HG03469 (cell line): Measurements from ENCODE around the gene PGAP2.
A peak's percentile ranks its signal among the peaks of the same experiment; 100 is the strongest.

Source experiments
- ATAC-seq: cut with Tn5 transposase; IDR thresholded peaks from one replicate; pipeline ENCODE4 v1.9.1; 2021; ENCODE audit warnings: mild to moderate bottlenecking, moderate library complexity, moderate number of reproducible peaks; ENCODE audit not compliant: unreplicated experiment

The PGAP2 gene

GRCh38 chr11:3831378-3832239 is 23.2 kb downstream of the PGAP2 start:
- ATAC-seq = no peak

GRCh38 chr11:3832816-3833215 is 24.5 kb downstream of the PGAP2 start:
- no peak for ATAC-seq

- ATAC-seq = no peak
These were observed 25.1 kb downstream of the PGAP2 start for GRCh38 chr11:3833449-3833848.

GRCh38 chr11:3834349-3834663 is 25.9 kb downstream of the PGAP2 start:
- ATAC-seq = no peak

- ATAC-seq = no peak
These were observed 26.5 kb downstream of the PGAP2 start for GRCh38 chr11:3834664-3835461.

GRCh38 chr11:3835751-3836150 is 27.4 kb downstream of the PGAP2 start:
- ATAC-seq = no peak

- ATAC-seq = no peak
These were observed 28.5 kb downstream of the PGAP2 start for GRCh38 chr11:3836903-3837302.

GRCh38 chr11:3837793-3838192 is 29.4 kb downstream of the PGAP2 start:
- no peak for ATAC-seq

GRCh38 chr11:3838504-3838903 is 30.1 kb downstream of the PGAP2 start:
- ATAC-seq = no peak

GRCh38 chr11:3840004-3840869 is 31.9 kb downstream of the PGAP2 start:
- no peak for ATAC-seq

- ATAC-seq = peak; percentile 10
These were observed 32.6 kb downstream of the PGAP2 start, which contains the start of gene RHOG for GRCh38 chr11:3840870-3841425. Gene RHOG (minus strand): TSS chr11:3840959. CDS start chr11:3828138, 12,821 bp downstream.

GRCh38 chr11:3841426-3842350 is 33.3 kb downstream of the PGAP2 start:
- peak; percentile 37 for ATAC-seq

GRCh38 chr11:3843326-3843725 is 35.0 kb downstream of the PGAP2 start:
- ATAC-seq = no peak

GRCh38 chr11:3845246-3845645 is 36.9 kb downstream of the PGAP2 start:
- no peak for ATAC-seq

- no peak for ATAC-seq
These were observed 37.3 kb downstream of the PGAP2 start for GRCh38 chr11:3845670-3846069.

GRCh38 chr11:3849297-3849874 is 41.0 kb downstream of the PGAP2 start:
- no peak for ATAC-seq

GRCh38 chr11:3853545-3853842 is 45.1 kb downstream of the PGAP2 start:
- no peak for ATAC-seq

GRCh38 chr11:3853899-3854659 is 45.7 kb downstream of the PGAP2 start:
- ATAC-seq = peak; percentile 24

GRCh38 chr11:3854660-3854976 is 46.3 kb downstream of the PGAP2 start:
- ATAC-seq = no peak
